SK-N-SH treated with all-trans-retinoic acid at 6 μM for 48 hours (cell line): ENCODE measurements around the gene TDO2.

Source experiments
- ATAC-seq: fragments of 200-7000 bp; cut with Tn5 transposase; 3 replicates; pipeline ENCODE4 v1.9.1; 2020; ENCODE audit warnings: mild to moderate bottlenecking, moderate library complexity
- ARNTL ChIP-seq: fragments of 450-650 bp; formaldehyde crosslinking; IDR thresholded peaks from 2 replicates; pipeline ENCODE4 v1.5.0; 2020; ENCODE audit warnings: low read depth, mild to moderate bottlenecking, moderate library complexity, borderline replicate concordance
- BACH2 ChIP-seq: fragments of 250-450 bp; sonication (Bioruptor Pico); IDR thresholded peaks from 2 replicates; pipeline ENCODE4 v1.9.0; 2021; ENCODE audit warnings: mild to moderate bottlenecking, borderline replicate concordance
- CSDC2 ChIP-seq: fragments of 250-450 bp; sonication (Bioruptor Pico); IDR thresholded peaks from 2 replicates; pipeline ENCODE4 v1.5.0; 2020; ENCODE audit warnings: mild to moderate bottlenecking, moderate library complexity
- ESRRG ChIP-seq: fragments of 250-450 bp; sonication (Bioruptor Pico); IDR thresholded peaks from 2 replicates; pipeline ENCODE4 v1.6.1; 2021; ENCODE audit warnings: mild to moderate bottlenecking
- GLIS3 ChIP-seq: fragments of 250-450 bp; sonication (Bioruptor Pico); IDR thresholded peaks from 2 replicates; pipeline ENCODE4 v1.5.0; 2020; ENCODE audit warnings: mild to moderate bottlenecking, moderate library complexity
- OSR1 ChIP-seq: fragments of 250-450 bp; sonication (Bioruptor Pico); IDR thresholded peaks from 2 replicates; pipeline ENCODE4 v1.8.0; 2022; ENCODE audit warnings: moderate library complexity, mild to moderate bottlenecking, inconsistent platforms
- PPARA ChIP-seq: fragments of 250-450 bp; sonication (Bioruptor Pico); IDR thresholded peaks from 2 replicates; pipeline ENCODE4 v1.5.0; 2020; ENCODE audit warnings: mild to moderate bottlenecking, borderline replicate concordance
- RARB ChIP-seq: fragments of 250-450 bp; sonication (Bioruptor Pico); IDR thresholded peaks from 2 replicates; pipeline ENCODE4 v1.8.0; 2021; ENCODE audit warnings: mild to moderate bottlenecking, moderate library complexity
- SNAI2 ChIP-seq: fragments of 250-450 bp; sonication (Bioruptor Pico); IDR thresholded peaks from 2 replicates; pipeline ENCODE4 v1.5.0; 2020; ENCODE audit warnings: mild to moderate bottlenecking, moderate library complexity
- TCF4 ChIP-seq: fragments of 250-450 bp; sonication (Bioruptor Pico); IDR thresholded peaks from 2 replicates; pipeline ENCODE4 v1.8.0; 2021; ENCODE audit warnings: mild to moderate bottlenecking, moderate library complexity, borderline replicate concordance
- TOX ChIP-seq: fragments of 250-450 bp; sonication (Bioruptor Pico); IDR thresholded peaks from 2 replicates; pipeline ENCODE4 v1.8.0; 2021; ENCODE audit warnings: mild to moderate bottlenecking, moderate library complexity, borderline replicate concordance
- ZC3H10 ChIP-seq: fragments of 250-450 bp; sonication (Bioruptor Pico); IDR thresholded peaks from 2 replicates; pipeline ENCODE4 v1.5.1; 2021; ENCODE audit warnings: mild to moderate bottlenecking, moderate library complexity
- ZFP3 ChIP-seq: fragments of 250-450 bp; sonication (Bioruptor Pico); IDR thresholded peaks from 2 replicates; pipeline ENCODE4 v1.5.0; 2020; ENCODE audit warnings: mild to moderate bottlenecking, moderate library complexity
- ZFP30 ChIP-seq: fragments of 450-650 bp; formaldehyde crosslinking; IDR thresholded peaks from 2 replicates; pipeline ENCODE4 v1.5.0; 2022; ENCODE audit warnings: mild to moderate bottlenecking, moderate library complexity
- ZNF565 ChIP-seq: fragments of 450-650 bp; formaldehyde crosslinking; conservative IDR thresholded peaks from 2 replicates; pipeline ENCODE4 v1.5.0; 2020; ENCODE audit warnings: low read depth, mild to moderate bottlenecking, moderate library complexity
- ZNF70 ChIP-seq: fragments of 450-650 bp; formaldehyde crosslinking; IDR thresholded peaks from 2 replicates; pipeline ENCODE4 v1.5.0; 2020; ENCODE audit warnings: mild to moderate bottlenecking, moderate library complexity
- ZNF8 ChIP-seq: fragments of 450-650 bp; formaldehyde crosslinking; IDR thresholded peaks from 2 replicates; pipeline ENCODE4 v1.5.0; 2020; ENCODE audit warnings: mild to moderate bottlenecking, moderate library complexity
- TF ChIP-seq, protein P1 (sequence below): fragments of 250-450 bp; sonication (Bioruptor Pico); IDR thresholded peaks from 2 replicates; pipeline ENCODE4 v1.8.0; 2020; ENCODE audit warnings: mild to moderate bottlenecking, moderate library complexity, borderline replicate concordance
- TF ChIP-seq, protein P2 (sequence below): fragments of 250-450 bp; sonication (Bioruptor Pico); IDR thresholded peaks from 2 replicates; pipeline ENCODE4 v1.5.1; 2021; ENCODE audit warnings: mild to moderate bottlenecking, moderate library complexity
- TF ChIP-seq, protein P3 (sequence below): fragments of 250-450 bp; sonication (Bioruptor Pico); IDR thresholded peaks from 2 replicates; pipeline ENCODE4 v1.5.1; 2020; ENCODE audit warnings: low read depth, mild to moderate bottlenecking, moderate library complexity
- TF ChIP-seq, protein P4 (sequence below): fragments of 250-450 bp; sonication (Bioruptor Pico); IDR thresholded peaks from 2 replicates; pipeline ENCODE4 v1.8.0; 2021; ENCODE audit warnings: low read depth, mild to moderate bottlenecking, moderate library complexity, borderline replicate concordance
- TF ChIP-seq, protein P5 (sequence below): fragments of 250-450 bp; sonication (Bioruptor Pico); IDR thresholded peaks from 2 replicates; pipeline ENCODE4 v1.5.0; 2020; ENCODE audit warnings: mild to moderate bottlenecking, moderate library complexity

Gene TDO2

DNA sequence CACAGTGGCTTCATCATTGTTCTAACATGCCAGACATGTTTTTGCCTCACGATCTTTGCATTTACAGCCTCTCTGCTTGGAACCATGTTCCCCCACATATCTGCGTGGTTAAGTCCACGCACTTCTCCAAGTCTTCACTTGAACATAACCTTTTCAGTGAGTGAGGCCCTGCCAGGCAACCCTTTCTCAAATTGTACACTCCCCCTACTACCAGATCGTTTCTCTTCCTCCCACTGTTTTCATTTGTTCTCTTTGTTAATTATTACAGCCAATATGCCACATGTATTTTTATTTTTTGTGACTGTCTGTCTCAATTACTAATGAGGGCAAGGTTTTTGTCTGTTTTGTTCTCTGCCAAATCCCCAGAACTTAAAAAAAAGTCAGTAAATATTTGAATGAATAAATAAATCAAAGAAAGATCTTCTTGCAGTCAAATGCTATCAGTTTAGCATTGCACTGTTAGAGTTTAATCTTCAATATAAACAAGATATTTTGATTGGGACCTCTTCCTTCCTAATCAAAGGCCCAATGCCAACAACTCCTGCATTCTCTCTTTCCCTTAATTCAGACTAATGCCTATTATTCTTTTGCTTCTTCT is 32.0 kb downstream of the TDO2 start:
- no peak for TF ChIP-seq ARNTL
- no peak for ATAC-seq

DNA sequence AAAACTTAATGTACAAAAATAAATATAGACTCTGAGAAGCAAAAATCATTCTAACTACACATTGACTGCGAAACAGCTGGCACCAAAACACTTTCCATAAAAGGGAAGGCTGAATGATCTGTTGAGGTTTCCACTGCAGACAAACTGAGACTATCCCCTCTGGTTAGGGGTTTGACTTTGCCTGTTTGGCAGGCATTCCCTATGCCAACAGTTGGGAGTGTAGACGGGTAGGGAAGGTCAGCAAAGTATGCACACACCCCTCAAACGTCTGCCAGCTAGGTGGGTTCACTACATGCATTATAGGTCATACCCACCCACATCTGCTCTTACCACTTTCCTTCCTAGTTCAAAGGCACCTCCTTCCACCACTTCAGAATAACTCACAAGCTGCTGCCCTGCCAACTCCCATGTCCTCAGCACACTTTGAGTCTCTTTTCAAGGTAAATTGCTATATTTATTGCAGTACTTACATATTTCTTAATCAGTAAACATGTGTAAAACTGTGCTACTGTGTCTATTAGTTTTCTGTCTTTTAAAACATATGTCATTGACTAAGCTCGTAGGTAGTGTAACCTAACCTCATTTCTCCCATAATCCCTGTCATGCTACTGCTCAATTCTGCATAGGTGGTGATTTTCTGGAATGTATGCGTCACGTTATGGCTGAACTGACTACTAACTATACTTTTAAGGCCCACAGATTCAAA is 37.7 kb downstream of the TDO2 start:
- TF ChIP-seq GLIS3, result no peak
- no peak for TF ChIP-seq SNAI2 (CRISPR knock-in tag)
- no peak for TF ChIP-seq ZNF565 (CRISPR knock-in tag)
- TF ChIP-seq ZFP3 (CRISPR knock-in tag), result no peak
- TF ChIP-seq, protein P1, sequence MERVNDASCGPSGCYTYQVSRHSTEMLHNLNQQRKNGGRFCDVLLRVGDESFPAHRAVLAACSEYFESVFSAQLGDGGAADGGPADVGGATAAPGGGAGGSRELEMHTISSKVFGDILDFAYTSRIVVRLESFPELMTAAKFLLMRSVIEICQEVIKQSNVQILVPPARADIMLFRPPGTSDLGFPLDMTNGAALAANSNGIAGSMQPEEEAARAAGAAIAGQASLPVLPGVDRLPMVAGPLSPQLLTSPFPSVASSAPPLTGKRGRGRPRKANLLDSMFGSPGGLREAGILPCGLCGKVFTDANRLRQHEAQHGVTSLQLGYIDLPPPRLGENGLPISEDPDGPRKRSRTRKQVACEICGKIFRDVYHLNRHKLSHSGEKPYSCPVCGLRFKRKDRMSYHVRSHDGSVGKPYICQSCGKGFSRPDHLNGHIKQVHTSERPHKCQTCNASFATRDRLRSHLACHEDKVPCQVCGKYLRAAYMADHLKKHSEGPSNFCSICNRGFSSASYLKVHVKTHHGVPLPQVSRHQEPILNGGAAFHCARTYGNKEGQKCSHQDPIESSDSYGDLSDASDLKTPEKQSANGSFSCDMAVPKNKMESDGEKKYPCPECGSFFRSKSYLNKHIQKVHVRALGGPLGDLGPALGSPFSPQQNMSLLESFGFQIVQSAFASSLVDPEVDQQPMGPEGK (CRISPR knock-in tag), result no peak
- no peak for TF ChIP-seq TCF4 (CRISPR knock-in tag)
- TF ChIP-seq TOX, result no peak
- TF ChIP-seq, protein P2, sequence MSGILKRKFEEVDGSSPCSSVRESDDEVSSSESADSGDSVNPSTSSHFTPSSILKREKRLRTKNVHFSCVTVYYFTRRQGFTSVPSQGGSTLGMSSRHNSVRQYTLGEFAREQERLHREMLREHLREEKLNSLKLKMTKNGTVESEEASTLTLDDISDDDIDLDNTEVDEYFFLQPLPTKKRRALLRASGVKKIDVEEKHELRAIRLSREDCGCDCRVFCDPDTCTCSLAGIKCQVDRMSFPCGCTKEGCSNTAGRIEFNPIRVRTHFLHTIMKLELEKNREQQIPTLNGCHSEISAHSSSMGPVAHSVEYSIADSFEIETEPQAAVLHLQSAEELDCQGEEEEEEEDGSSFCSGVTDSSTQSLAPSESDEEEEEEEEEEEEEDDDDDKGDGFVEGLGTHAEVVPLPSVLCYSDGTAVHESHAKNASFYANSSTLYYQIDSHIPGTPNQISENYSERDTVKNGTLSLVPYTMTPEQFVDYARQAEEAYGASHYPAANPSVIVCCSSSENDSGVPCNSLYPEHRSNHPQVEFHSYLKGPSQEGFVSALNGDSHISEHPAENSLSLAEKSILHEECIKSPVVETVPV (CRISPR knock-in tag), result no peak
- no peak for TF ChIP-seq ESRRG (CRISPR knock-in tag)
- TF ChIP-seq OSR1 (CRISPR knock-in tag), result no peak
- no peak for TF ChIP-seq ZFP30 (CRISPR knock-in tag)
- no peak for TF ChIP-seq ZNF8 (CRISPR knock-in tag)
- TF ChIP-seq ZC3H10 (CRISPR knock-in tag), result no peak
- no peak for TF ChIP-seq ARNTL
- no peak for TF ChIP-seq ZNF70 (CRISPR knock-in tag)
- TF ChIP-seq, protein P3, sequence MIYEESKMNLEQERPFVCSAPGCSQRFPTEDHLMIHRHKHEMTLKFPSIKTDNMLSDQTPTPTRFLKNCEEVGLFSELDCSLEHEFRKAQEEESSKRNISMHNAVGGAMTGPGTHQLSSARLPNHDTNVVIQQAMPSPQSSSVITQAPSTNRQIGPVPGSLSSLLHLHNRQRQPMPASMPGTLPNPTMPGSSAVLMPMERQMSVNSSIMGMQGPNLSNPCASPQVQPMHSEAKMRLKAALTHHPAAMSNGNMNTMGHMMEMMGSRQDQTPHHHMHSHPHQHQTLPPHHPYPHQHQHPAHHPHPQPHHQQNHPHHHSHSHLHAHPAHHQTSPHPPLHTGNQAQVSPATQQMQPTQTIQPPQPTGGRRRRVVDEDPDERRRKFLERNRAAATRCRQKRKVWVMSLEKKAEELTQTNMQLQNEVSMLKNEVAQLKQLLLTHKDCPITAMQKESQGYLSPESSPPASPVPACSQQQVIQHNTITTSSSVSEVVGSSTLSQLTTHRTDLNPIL (CRISPR knock-in tag), result no peak
- TF ChIP-seq RARB (CRISPR knock-in tag), result no peak
- no peak for TF ChIP-seq PPARA
- no peak for TF ChIP-seq CSDC2 (CRISPR knock-in tag)
- TF ChIP-seq, all 23 proteins: peak for 0
- ATAC-seq, result no peak

DNA sequence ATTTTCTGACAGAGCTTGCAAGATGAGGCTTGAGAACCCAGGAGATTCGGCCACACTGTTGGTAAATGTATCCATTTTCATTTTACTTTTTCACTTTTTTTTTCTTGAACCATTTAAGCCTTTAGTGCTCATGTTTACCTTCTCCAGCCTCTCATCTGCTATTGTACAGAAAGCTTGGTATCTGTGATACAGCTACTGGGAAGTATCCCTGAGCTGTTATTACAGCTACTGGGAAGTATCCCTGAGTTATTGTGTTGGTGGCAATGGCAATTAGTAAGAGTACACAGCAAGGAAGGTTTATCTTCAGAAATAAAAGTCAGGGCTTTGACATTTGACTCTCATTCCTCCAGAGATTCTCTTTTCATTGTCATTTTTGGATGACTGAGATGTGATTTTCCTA is 38.3 kb downstream of the TDO2 start:
- no peak for ATAC-seq
- TF ChIP-seq ZNF70 (CRISPR knock-in tag) (no peak), TCF4 (CRISPR knock-in tag) (no peak), BACH2 (no peak), ESRRG (CRISPR knock-in tag) (no peak), CSDC2 (CRISPR knock-in tag) (no peak), ARNTL (no peak)
- TF ChIP-seq, protein P4, sequence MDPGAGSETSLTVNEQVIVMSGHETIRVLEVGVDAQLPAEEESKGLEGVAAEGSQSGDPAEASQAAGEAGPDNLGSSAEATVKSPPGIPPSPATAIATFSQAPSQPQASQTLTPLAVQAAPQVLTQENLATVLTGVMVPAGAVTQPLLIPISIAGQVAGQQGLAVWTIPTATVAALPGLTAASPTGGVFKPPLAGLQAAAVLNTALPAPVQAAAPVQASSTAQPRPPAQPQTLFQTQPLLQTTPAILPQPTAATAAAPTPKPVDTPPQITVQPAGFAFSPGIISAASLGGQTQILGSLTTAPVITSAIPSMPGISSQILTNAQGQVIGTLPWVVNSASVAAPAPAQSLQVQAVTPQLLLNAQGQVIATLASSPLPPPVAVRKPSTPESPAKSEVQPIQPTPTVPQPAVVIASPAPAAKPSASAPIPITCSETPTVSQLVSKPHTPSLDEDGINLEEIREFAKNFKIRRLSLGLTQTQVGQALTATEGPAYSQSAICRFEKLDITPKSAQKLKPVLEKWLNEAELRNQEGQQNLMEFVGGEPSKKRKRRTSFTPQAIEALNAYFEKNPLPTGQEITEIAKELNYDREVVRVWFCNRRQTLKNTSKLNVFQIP (CRISPR knock-in tag), result no peak
- TF ChIP-seq, protein P3 (CRISPR knock-in tag), result no peak
- TF ChIP-seq, protein P5, sequence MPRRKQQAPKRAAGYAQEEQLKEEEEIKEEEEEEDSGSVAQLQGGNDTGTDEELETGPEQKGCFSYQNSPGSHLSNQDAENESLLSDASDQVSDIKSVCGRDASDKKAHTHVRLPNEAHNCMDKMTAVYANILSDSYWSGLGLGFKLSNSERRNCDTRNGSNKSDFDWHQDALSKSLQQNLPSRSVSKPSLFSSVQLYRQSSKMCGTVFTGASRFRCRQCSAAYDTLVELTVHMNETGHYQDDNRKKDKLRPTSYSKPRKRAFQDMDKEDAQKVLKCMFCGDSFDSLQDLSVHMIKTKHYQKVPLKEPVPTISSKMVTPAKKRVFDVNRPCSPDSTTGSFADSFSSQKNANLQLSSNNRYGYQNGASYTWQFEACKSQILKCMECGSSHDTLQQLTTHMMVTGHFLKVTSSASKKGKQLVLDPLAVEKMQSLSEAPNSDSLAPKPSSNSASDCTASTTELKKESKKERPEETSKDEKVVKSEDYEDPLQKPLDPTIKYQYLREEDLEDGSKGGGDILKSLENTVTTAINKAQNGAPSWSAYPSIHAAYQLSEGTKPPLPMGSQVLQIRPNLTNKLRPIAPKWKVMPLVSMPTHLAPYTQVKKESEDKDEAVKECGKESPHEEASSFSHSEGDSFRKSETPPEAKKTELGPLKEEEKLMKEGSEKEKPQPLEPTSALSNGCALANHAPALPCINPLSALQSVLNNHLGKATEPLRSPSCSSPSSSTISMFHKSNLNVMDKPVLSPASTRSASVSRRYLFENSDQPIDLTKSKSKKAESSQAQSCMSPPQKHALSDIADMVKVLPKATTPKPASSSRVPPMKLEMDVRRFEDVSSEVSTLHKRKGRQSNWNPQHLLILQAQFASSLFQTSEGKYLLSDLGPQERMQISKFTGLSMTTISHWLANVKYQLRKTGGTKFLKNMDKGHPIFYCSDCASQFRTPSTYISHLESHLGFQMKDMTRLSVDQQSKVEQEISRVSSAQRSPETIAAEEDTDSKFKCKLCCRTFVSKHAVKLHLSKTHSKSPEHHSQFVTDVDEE (CRISPR knock-in tag), result no peak
- TF ChIP-seq, protein P2 (CRISPR knock-in tag), result no peak
- TF ChIP-seq, all 23 proteins: peak for 0
